CD8-positive, alpha-beta memory T cell (primary cell): Measurements from ENCODE around the gene TUT4. TPM values are rescaled to one million over a fixed set of nuclear protein-coding genes. Genes with fewer than 3 reads are reported as not detected.

Experiments
- CTCF ChIA-PET: fragments of 350-600 bp; sonication (Branson Sonifier 250); formaldehyde crosslinking; loops from one replicate; lab custom pipeline; 2021; ENCODE audit warnings: antibody characterized with exemption; lab: Charles Lee
- POLR2A ChIA-PET: fragments of 350-600 bp; sonication (Branson Sonifier 250); formaldehyde crosslinking; loops from one replicate; lab custom pipeline; 2021; ENCODE audit warnings: antibody characterized with exemption; lab: Charles Lee
- DNase-seq, 5 donors: peaks; one replicate each; pipeline versions ENCODE4 v3.0.0 to v3.0.0-alpha.2; 2020 to 2022; ENCODE audit warnings: mixed read lengths in 1 of 5
- H3K27ac ChIP-seq: one replicate; pipeline ENCODE4 v1.7.0; 2013; ENCODE audit warnings: low read depth, mild to moderate bottlenecking, low read length, moderate library complexity
- H3K27me3 ChIP-seq: 2 replicates; pipeline ENCODE4 v1.7.0; 2013; ENCODE audit warnings: low read length, mild to moderate bottlenecking; ENCODE audit not compliant: insufficient read depth, poor library complexity, severe bottlenecking
- H3K36me3 ChIP-seq: 2 replicates; pipeline ENCODE4 v1.7.0; 2013; ENCODE audit warnings: mild to moderate bottlenecking, low read length, moderate library complexity; ENCODE audit not compliant: insufficient read depth
- H3K4me1 ChIP-seq: 2 replicates; pipeline ENCODE4 v1.7.0; 2013; ENCODE audit warnings: mild to moderate bottlenecking, low read length, moderate library complexity; ENCODE audit not compliant: insufficient read depth
- H3K4me3 ChIP-seq: 2 replicates; pipeline ENCODE4 v1.7.0; 2013; ENCODE audit warnings: mild to moderate bottlenecking, low read length
- H3K9me3 ChIP-seq: 2 replicates; pipeline ENCODE4 v1.7.0; 2013; ENCODE audit warnings: mild to moderate bottlenecking, low read length
- H3K27ac Mint-ChIP-seq, 8 donors: one replicate each; pipeline ENCODE4 v1.8.0; 2020 to 2021; ENCODE audit warnings: mixed read lengths in 8 of 8, mild to moderate bottlenecking in 6 of 8, inconsistent platforms in 3 of 8, moderate library complexity in 3 of 8
- H3K27me3 Mint-ChIP-seq, 2 donors: one replicate each; pipeline ENCODE4 v1.8.0; 2020 to 2021; ENCODE audit warnings: mixed read lengths in 2 of 2, mild to moderate bottlenecking in 1 of 2, moderate library complexity in 1 of 2
- H3K36me3 Mint-ChIP-seq, 3 donors: one replicate each; pipeline ENCODE4 v1.8.0; 2020 to 2021; ENCODE audit warnings: mixed read lengths in 3 of 3, inconsistent platforms in 1 of 3, mild to moderate bottlenecking in 1 of 3
- H3K4me1 Mint-ChIP-seq, 3 donors: one replicate each; pipeline ENCODE4 v1.8.0; 2020 to 2021; ENCODE audit warnings: mixed read lengths in 3 of 3, inconsistent platforms in 1 of 3, mild to moderate bottlenecking in 1 of 3
- H3K4me3 Mint-ChIP-seq, 7 donors: one replicate each; pipeline ENCODE4 v1.8.0; 2020 to 2021; ENCODE audit warnings: mixed read lengths in 7 of 7, mild to moderate bottlenecking in 6 of 7, moderate library complexity in 4 of 7, inconsistent platforms in 2 of 7
- H3K9me3 Mint-ChIP-seq, 5 donors: one replicate each; pipeline ENCODE4 v1.8.0; 2020 to 2022; ENCODE audit warnings: mixed read lengths in 5 of 5, mild to moderate bottlenecking in 3 of 5, moderate library complexity in 2 of 5, inconsistent platforms in 1 of 5
- polyA plus RNA-seq: library from polyadenylated mRNA; unstranded; fragments of 300-500 nt; fragmentation: Illumina TruSeq; gene quantifications from one replicate; pipeline ENCODE4 v1.2.3, GENCODE V29; 2021
- total RNA-seq, 2 experiments: library from RNA; stranded (reverse); gene quantifications; one replicate each; pipeline ENCODE4 v1.2.3, GENCODE V29; 2021

TUT4 gene
- total and polyA plus RNA-seq, 3 experiments from 2014 or later, result 40.1 to 63.1 (median 54.1) TPM

GRCh38 chr1:52569449-52570210 is 16.7 kb upstream of the TUT4 start:
- no peaks in the 10 kb centered on the region for H3K36me3 ChIP-seq
- Mint-ChIP-seq H3K9me3 (no peaks in the 10 kb centered on the region), H3K27ac (peak overlapping the region in 1 of 8 donors; percentile 12), H3K4me3 (no peak overlapping the region), H3K4me1 (peaks cover 0 to 22% (median 0%) of the 10 kb centered on the region in 3 donors), H3K27me3 (no peaks in the 10 kb centered on the region), H3K36me3 (no peaks in the 10 kb centered on the region)
- ChIA-PET POLR2A (interaction anchor here (3.0 kb wide), 1 partner anchor 16 kb away, joined by 13 read pairs; the partner anchor contains the start of gene TUT4), CTCF (no interaction called here)
- H3K4me1 ChIP-seq, result no peaks in the 10 kb centered on the region
- no peak overlapping the region for H3K4me3 ChIP-seq
- no peaks in the 10 kb centered on the region for H3K27me3 ChIP-seq
- no peaks in the 10 kb centered on the region for H3K9me3 ChIP-seq
- H3K27ac ChIP-seq, result no peak overlapping the region
- no peak for DNase-seq

- no peaks in the 10 kb centered on the region for H3K9me3 ChIP-seq
- peak in 1 of 5 donors; percentile 27 for DNase-seq
- H3K36me3 Mint-ChIP-seq, result no peaks in the 10 kb centered on the region
- no peaks in the 10 kb centered on the region for H3K36me3 ChIP-seq
- ChIA-PET POLR2A (interaction anchor here (3.0 kb wide), 1 partner anchor 15 kb away, joined by 13 read pairs; the partner anchor contains the start of gene TUT4), CTCF (interaction anchor here (1.3 kb wide), 1 partner anchor 46 kb away, joined by 3 read pairs; no protein-coding TSS in a partner anchor)
- H3K4me1 Mint-ChIP-seq, result peaks cover 0 to 19% (median 0%) of the 10 kb centered on the region in 3 donors
- H3K9me3 Mint-ChIP-seq, result no peaks in the 10 kb centered on the region
- H3K27ac Mint-ChIP-seq, result peak overlapping the region in 2 of 8 donors; percentile 10 to 17
- no peaks in the 10 kb centered on the region for H3K27me3 ChIP-seq
- H3K27ac ChIP-seq, result no peak overlapping the region
- H3K4me1 ChIP-seq, result no peaks in the 10 kb centered on the region
- no peaks in the 10 kb centered on the region for H3K27me3 Mint-ChIP-seq
- H3K4me3 Mint-ChIP-seq, result no peak overlapping the region
- no peak overlapping the region for H3K4me3 ChIP-seq
Measured at GRCh38 chr1:52567943-52568342, 15.1 kb upstream of the TUT4 start.

DNA sequence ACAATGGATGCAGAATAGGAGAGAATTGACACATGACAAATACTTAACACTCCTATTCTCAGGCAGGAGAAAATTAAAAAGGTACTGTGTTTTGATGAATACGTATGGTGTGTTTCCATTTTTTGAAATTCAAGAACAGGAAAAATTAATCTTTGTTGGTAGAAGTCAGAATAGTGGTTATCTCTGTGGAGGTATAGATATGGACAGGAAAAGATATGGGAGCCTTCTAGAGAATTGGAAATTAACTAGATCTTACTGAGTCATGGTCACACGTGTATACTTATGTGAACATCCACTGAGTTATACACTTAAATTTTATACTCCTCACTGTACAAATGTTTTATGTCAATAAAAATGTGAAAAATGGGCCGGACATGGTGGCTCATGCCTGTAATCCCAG is 9.9 kb upstream of the TUT4 start:
- Mint-ChIP-seq H3K4me3 (no peak overlapping the region), H3K27ac (no peak overlapping the region), H3K4me1 (peaks cover 0 to under 1% (median 0%) of the 10 kb centered on the region in 3 donors), H3K9me3 (no peaks in the 10 kb centered on the region), H3K27me3 (no peaks in the 10 kb centered on the region), H3K36me3 (peaks cover 0 to 4% (median 0%) of the 10 kb centered on the region in 3 donors)
- DNase-seq, result no peak
- POLR2A ChIA-PET, result no interaction called here
- CTCF ChIA-PET, result no interaction called here
- Histone ChIP-seq H3K4me1 (no peaks in the 10 kb centered on the region), H3K27ac (no peak overlapping the region), H3K36me3 (no peaks in the 10 kb centered on the region), H3K4me3 (no peak overlapping the region), H3K27me3 (no peaks in the 10 kb centered on the region), H3K9me3 (no peaks in the 10 kb centered on the region)

GRCh38 chr1:52559875-52560274 is 7.0 kb upstream of the TUT4 start:
- Mint-ChIP-seq H3K27me3 (no peaks in the 10 kb centered on the region), H3K4me3 (no peak overlapping the region), H3K36me3 (peaks cover 0 to 4% (median 0%) of the 10 kb centered on the region in 3 donors), H3K4me1 (peaks cover 0 to 5% (median 1%) of the 10 kb centered on the region in 3 donors), H3K27ac (no peak overlapping the region), H3K9me3 (no peaks in the 10 kb centered on the region)
- no peak overlapping the region for H3K4me3 ChIP-seq
- H3K27me3 ChIP-seq, result no peaks in the 10 kb centered on the region
- no peaks in the 10 kb centered on the region for H3K36me3 ChIP-seq
- H3K27ac ChIP-seq, result no peak overlapping the region
- DNase-seq, result no peak
- no peaks in the 10 kb centered on the region for H3K9me3 ChIP-seq
- POLR2A ChIA-PET, result no interaction called here
- no peaks in the 10 kb centered on the region for H3K4me1 ChIP-seq
- CTCF ChIA-PET, result no interaction called here

GRCh38 chr1:52558941-52559340 is 6.0 kb upstream of the TUT4 start:
- no peaks in the 10 kb centered on the region for H3K9me3 Mint-ChIP-seq
- H3K27me3 Mint-ChIP-seq, result no peaks in the 10 kb centered on the region
- no peak overlapping the region for H3K4me3 ChIP-seq
- ChIA-PET CTCF (no interaction called here), POLR2A (no interaction called here)
- peaks cover 7 to 14% (median 11%) of the 10 kb centered on the region in 3 donors for H3K4me1 Mint-ChIP-seq
- peaks cover 0 to 4% (median 0%) of the 10 kb centered on the region in 3 donors for H3K36me3 Mint-ChIP-seq
- no peaks in the 10 kb centered on the region for H3K9me3 ChIP-seq
- H3K4me3 Mint-ChIP-seq, result peak overlapping the region in 1 of 7 donors; percentile 6
- H3K27me3 ChIP-seq, result no peaks in the 10 kb centered on the region
- H3K27ac ChIP-seq, result no peak overlapping the region
- no peak for DNase-seq
- no peaks in the 10 kb centered on the region for H3K36me3 ChIP-seq
- H3K27ac Mint-ChIP-seq, result no peak overlapping the region
- H3K4me1 ChIP-seq, result peaks cover 8% of the 10 kb centered on the region

DNA sequence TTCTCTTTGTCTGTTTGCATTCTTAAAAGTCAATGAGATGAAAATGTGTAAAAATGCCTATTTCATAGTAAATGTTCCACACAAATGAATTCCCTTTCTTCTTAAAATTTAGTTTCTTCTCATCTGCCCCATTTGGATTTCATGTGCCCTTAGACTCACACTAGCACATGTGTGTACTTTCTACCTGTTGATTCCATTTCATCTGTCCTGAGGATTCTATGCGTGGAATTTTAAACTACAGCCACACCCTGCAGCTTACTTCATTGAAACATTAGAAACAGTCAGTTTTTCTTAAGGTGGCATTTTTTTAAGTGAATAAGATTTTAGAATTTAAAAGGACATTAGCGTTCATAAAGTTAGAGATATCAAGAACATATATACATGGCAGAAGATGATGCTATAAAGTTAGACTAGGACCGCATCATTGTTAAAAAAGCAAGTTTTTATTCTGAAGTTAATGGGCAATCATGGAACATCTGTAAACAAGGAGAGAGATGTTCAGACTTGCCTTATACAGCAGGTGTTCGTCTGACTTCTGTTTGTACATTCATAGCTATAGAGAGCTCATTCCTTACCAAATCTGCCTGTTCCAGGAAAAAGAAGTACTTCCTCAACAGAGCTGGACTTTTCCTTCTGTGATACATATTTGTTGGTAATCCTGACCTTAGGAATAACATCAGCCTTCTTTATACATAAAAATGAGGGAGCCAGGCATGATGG is 3.9 kb upstream of the TUT4 start:
- Histone ChIP-seq H3K9me3 (no peaks in the 10 kb centered on the region), H3K36me3 (no peaks in the 10 kb centered on the region), H3K27me3 (no peaks in the 10 kb centered on the region), H3K4me3 (no peak overlapping the region), H3K27ac (no peak overlapping the region), H3K4me1 (peaks cover 12% of the 10 kb centered on the region)
- Mint-ChIP-seq H3K27ac (peak overlapping the region in 3 of 8 donors; percentile 3 to 33 (median 25)), H3K9me3 (no peaks in the 10 kb centered on the region), H3K36me3 (peaks cover 0 to 2% (median 0%) of the 10 kb centered on the region in 3 donors), H3K4me3 (peak overlapping the region in 1 of 7 donors; percentile 44), H3K4me1 (peaks cover 8 to 15% (median 12%) of the 10 kb centered on the region in 3 donors), H3K27me3 (no peaks in the 10 kb centered on the region)
- ChIA-PET CTCF (interaction anchor here (0.6 to 0.7 kb wide), 2 partner anchors 91 to 96 kb away, joined by 3 read pairs; no protein-coding TSS in a partner anchor), POLR2A (no interaction called here)
- no peak for DNase-seq

- CTCF ChIA-PET, result no interaction called here
Measured at GRCh38 chr1:52554756-52555155, 1.9 kb upstream of the TUT4 start.

More at GRCh38 chr1:52554756-52555155, 1.9 kb upstream of the TUT4 start:
- H3K4me1 Mint-ChIP-seq, result peaks cover 15 to 25% (median 22%) of the 10 kb centered on the region in 3 donors
- H3K9me3 ChIP-seq, result no peaks in the 10 kb centered on the region
- no peaks in the 10 kb centered on the region for H3K27me3 Mint-ChIP-seq
- H3K27me3 ChIP-seq, result no peaks in the 10 kb centered on the region
- H3K36me3 ChIP-seq, result no peaks in the 10 kb centered on the region
- POLR2A ChIA-PET, result no interaction called here
- H3K36me3 Mint-ChIP-seq, result no peaks in the 10 kb centered on the region
- peak overlapping the region in 7 of 8 donors; percentile 58 to 86 (median 80) for H3K27ac Mint-ChIP-seq
- peaks cover 22% of the 10 kb centered on the region for H3K4me1 ChIP-seq
- DNase-seq, result peak in 1 of 5 donors; percentile 26
- H3K9me3 Mint-ChIP-seq, result no peaks in the 10 kb centered on the region
- H3K4me3 ChIP-seq, result no peak overlapping the region
- H3K27ac ChIP-seq, result no peak overlapping the region
- peak overlapping the region in 5 of 7 donors; percentile 61 to 78 (median 74) for H3K4me3 Mint-ChIP-seq
